ENCODE results near the gene TBC1D23. TPM values are rescaled to one million over a fixed set of nuclear protein-coding genes. Genes with fewer than 3 reads are reported as not detected.
"Not testable (repeated sequence)": the region's sequence is repeated elsewhere in the genome, so short reads cannot be mapped to it uniquely, and the experiment has no call there.

TBC1D23 gene
- 73.5 TPM for total RNA-seq

- DNase-seq = peak; percentile 99
These were observed at the start of gene TBC1D23 for GRCh38 chr3:100260685-100261484. TSS of gene TBC1D23 (plus strand) at chr3:100260992. CDS start at chr3:100261019, 27 bp downstream.

DNA sequence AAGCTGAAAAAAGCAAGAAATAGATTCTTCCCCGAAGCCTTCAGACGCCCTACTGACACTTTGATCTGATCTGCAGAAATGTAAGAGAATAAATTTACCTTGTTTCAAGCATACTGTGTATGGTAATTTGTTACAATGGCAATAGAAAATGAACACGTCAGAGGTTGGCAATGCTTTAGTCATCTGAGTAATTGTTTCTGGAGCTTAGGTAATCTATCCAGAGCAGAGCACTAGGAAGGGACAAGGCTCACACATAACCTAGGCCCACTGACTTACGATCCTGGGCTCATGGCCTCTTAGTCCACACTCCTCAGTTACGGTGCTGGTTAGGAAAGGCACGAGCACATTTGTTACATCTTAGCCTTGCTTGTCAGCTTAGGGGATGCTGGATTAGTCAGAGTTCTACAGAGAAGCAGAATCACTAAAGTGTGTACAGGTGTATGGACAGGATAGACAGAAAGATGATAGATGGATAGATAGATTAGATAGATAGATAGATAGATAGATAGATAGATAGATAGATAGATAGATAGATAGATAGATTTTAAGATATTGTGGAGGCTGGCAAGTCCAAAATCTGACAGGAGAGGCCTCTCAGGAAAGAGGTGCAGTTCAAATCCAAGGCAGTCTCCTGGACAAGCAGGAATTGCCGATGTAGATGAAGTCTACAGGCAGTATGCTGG, 46.8 kb upstream of the TBC1D23 start:
- DNase-seq = no peak

DNA sequence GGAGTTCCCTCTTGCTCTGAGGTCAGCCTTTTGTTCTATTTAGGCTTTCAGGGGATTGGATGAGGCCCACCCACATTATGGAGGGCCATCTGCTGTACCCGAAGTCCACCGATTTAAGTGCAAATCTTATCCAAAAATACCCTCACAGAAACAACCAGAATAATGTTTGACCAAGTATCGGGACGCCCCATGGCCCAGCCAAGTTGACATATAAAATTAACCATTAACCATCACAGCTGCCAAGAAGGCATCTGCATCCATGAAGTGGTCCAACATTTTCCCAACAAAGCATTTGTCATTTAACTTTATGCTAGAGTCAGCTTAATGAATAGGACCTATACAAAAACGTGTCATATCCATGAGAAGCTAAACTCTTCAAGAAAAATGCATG, 46.2 kb upstream of the TBC1D23 start:
- no peak for DNase-seq

DNA sequence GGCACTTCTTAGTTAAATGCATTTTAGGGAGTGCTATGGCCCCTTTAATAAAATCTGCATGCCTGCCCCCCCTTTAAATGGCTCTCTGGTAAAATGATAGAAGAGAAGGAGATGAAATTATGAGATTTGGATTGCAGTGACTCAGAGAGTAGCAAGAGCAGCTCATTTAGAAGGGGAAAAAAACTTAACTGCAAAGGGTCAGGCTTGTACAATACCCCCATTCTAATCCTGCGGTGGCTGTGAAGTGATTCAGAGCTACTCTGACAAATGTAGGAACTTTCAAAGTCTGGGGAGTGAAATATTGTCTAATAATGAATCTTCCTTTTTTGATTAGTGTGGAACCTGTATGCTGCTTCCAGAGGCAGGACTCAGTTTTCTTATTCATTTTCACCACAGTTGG, 44.1 kb upstream of the TBC1D23 start:
- no peak for DNase-seq

DNA sequence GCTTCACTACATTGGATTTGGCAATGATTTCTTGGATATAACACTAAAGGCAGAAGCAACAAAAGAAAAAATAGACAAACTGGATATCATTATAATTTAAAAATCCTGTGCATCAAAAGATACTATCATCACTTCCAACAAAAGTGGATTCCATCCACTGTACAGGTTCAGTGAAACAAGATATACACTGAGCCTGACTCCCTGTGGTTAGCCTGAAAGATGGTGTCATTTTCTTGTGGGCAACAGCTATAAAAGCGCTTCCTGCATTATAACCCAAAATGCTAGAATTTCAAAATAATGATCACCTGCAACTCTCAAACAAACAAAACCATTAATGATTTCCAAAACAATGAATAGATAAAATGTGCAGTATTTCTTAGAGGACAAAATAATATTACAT, 39.6 kb upstream of the TBC1D23 start:
- no peak for DNase-seq

DNA sequence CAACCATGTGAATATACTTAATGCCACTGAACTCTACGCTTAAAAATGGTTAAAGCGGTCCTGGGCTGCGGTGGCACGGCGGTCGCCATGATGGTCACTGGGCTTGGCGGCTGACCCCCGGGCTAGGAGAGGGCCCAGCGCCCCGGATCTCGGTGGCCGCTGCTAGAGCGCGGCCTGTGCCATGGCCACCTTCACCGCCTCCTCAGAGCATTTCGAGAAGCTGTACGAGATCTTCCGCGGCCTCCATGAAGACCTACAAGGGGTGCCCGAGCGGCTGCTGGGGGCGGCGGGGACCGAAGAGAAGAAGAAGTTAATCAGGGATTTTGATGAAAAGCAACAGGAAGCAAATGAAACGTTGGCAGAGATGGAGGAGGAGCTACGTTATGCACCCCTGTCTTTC, 35.6 kb upstream of the TBC1D23 start:
- DNase-seq = no peak

DNA sequence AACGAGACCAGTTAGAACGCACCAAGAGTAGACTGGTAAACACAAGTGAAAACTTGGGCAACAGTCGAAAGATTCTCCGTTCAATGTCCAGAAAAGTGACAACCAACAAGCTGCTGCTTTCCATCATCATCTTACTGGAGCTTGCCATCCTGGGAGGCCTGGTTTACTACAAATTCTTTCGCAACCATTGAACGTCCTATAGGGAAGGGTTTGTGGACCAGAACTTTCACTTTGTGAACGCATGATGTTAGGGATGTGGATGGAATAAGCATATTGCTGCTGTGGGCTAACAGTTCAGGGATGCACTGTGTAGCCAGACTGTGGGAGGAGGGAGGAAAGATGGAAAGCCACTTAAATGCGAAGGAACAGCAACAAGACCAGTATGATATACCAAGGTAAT, 34.9 kb upstream of the TBC1D23 start:
- DNase-seq = no peak

- DNase-seq = no peak
These were observed 33.9 kb upstream of the TBC1D23 start for GRCh38 chr3:100226712-100227429.

DNA sequence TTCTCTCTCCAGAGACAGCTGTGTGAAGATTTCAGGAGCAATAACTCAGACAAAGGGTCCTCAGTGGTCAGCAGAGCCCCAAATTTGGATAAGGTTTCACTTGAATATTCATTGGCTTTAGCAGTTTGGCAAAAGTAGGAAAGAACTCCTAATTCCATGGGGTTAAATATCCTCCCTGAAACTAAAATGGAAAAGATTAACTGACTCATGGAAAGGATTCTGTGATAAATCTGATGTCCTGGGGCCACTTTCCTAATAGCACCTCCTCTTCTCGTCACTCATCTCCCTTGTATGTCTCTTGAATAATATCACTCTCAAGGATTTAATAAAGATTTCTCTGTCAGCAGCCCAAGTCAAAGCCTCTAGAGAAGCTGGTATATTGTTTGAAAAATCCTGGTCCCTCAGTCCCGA, 33.3 kb upstream of the TBC1D23 start:
- DNase-seq = no peak

DNA sequence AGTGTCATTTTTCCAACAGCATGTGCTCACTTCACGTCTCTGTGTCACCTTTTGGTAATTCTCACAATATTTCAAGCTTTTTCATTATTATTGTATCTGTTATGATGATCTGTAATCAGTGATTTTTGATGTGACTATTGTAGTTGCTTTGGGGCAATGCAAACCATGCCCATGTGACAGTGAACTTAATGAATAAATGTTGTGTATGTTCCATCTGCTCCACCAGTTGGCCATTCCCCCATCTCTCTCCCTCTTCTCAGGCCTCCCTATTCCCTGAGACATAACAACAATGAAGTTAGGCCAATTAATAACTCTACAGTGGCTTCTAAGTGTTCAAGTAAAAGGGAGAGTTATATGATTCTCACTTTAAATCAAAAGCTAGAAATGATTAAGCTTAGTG, 32.5 kb upstream of the TBC1D23 start:
- DNase-seq = no peak

- DNase-seq = not testable (repeated sequence)
These were observed 31.6 kb upstream of the TBC1D23 start for GRCh38 chr3:100229188-100229587.

GRCh38 chr3:100230710-100231109, 30.1 kb upstream of the TBC1D23 start:
- no peak for DNase-seq

- DNase-seq = no peak
These were observed 29.1 kb upstream of the TBC1D23 start for GRCh38 chr3:100231668-100232067.

DNA sequence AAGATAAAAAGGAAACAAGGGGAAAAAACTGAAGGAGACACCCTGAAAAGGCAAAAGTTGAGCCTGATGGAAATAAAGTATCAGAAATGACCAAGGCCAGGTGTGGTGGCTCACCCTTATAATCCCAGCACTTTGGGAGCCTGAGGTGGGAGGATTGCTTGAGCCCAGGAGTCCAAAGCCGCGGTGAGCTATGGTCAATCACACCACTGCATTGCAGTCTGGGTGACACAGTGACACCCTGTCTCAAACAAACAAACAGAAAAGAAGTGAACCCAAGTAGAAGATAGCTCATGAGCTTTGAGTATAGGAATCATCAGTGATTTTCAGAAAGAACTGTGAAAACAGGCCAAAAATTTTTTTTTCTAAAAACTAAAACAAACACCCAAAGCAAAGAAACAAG, 26.4 kb upstream of the TBC1D23 start:
- no peak for DNase-seq

GRCh38 chr3:100238599-100238998, 22.2 kb upstream of the TBC1D23 start:
- DNase-seq = no peak

DNA sequence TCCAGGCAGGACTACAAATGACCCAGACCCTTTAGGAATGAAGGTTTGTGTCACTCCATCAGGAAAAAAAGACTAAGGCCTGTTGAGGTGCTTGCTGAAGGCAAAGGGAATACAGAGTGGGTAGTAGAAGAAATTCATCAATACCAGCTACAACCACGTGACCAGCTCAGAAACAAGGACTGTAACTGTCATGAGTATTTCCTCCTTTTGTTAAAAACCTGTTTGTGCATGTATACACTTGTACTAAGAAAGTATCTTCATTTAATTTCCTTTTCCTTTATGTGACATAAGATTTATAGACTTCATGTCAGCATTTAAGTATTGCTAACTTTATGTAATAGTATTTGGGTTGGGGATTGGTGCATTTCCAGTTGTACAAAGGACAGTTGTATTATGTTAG, 18.3 kb upstream of the TBC1D23 start:
- not testable (repeated sequence) for DNase-seq

DNA sequence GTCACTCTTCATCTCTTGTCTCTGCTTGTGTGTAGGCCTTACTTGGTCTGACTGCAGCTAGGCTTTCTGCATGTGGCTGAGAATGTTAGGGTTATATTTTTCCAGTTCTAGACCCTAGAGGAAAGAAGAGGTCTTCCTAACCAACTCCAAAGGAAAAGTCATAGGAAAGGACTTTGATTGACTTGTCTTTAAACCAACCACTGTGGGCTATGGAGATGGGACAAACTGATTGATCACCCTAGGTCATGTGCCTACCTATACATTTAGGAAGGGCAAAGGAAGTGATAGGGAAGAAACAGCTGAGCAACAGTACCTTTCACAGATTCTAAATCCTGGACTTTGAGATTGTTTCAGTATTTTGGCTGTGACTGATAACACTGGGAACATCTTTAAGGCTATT, 16.5 kb upstream of the TBC1D23 start:
- DNase-seq = no peak

GRCh38 chr3:100245136-100245535, 15.7 kb upstream of the TBC1D23 start:
- no peak for DNase-seq

- no peak for DNase-seq
These were observed 14.9 kb upstream of the TBC1D23 start for GRCh38 chr3:100245927-100246326.

DNA sequence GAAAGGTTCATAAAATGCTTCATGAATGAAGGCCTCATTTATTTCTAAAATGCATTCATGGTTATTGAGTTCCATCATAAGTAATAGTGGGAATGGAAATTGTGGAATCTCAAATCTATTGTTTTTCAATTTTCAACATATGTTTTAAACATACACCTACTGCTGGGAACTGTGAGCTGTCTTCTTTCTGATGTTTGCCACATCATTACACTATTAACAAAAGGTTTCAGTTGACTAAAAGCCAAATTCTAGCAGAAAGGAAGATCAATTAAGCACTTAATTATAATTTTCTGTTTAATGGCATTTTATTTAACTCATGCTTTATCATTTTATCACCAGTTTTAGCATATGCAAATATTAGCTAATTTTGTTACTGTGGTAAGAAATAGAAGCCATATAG, 13.8 kb upstream of the TBC1D23 start:
- no peak for DNase-seq

DNA sequence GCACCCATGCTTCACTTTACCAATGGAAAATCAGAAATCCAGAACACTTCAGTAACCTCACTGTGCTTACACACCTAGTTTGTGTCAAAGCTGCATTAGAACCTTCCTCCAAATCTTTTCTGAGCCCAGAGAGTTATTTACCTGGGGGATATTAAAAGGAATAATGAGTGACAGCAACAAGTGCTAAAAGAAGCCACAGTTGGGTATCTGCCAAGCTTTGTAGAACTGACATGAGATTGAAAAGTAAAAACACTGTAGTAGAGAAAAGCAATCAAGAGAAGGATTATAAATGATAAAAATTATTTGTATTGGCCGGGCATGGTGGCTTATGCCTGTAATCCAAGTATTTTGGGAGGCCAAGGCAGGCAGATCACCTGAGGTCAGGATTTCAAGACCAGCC, 8.8 kb upstream of the TBC1D23 start:
- no peak for DNase-seq

DNA sequence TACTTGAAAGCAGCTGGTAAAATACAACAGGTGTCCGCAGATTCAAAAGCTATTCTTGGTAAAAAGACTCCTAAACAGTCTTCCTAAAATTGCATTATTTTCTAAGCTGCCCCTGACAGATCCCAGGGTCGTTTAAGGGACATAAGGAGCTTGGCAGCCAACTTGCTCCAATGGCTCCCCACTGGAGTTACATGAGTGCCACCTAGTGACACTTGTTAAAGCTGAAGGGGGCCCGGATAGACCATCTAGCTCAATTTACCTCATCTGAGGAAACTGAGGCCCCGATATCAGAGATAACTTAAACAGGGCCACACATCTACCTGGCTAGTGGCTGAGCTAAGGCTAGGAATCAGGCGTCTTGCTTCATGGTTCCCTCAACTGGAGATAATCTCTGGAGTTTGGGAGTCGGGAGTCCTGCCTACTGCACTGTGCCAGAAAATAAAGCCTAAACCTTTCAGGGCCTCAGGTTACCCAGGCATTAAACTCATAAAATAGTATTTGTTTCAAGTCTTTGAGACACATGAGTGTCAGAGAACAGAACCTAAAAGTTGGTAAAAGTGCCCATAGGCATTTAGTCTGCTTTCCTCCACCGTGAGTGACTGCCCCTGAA, 6.5 kb upstream of the TBC1D23 start:
- no peak for DNase-seq

DNA sequence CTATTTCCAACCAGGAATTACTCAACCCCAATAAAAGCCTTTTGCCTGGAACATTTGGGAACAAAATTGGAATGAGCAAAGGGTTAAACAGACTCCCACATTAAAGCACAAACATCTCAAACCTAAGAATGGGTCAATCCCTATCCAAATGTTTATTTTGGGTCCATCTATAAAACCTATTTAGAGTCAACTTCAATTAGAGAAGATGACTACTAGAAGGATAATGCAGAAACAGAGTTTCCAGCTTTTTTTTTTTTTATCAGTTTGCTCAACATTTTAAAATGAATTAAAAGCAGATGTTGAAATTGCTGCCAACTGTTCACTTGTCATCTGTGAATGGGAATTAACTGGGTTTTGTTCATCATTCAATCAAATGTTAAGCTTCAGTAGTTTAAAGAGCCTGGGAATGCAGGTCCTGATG, 4.1 kb upstream of the TBC1D23 start:
- DNase-seq = no peak

Data from occipital lobe (tissue), 2 donors.